Left ventricle myocardium inferior (tissue), 1 donor: ENCODE measurements around the gene NDUFS2. TPM values are rescaled to one million over a fixed set of nuclear protein-coding genes. Genes with fewer than 3 reads are reported as not detected.

Experiments
- DNase-seq: peaks from one replicate; pipeline ENCODE4 v3.0.0-alpha.2; 2020
- H3K27ac ChIP-seq: fragments of 200-600 bp; replicated peaks from 2 replicates; pipeline ENCODE4 v1.8.0; 2021
- H3K27me3 ChIP-seq: fragments of 200-600 bp; 2 replicates; pipeline ENCODE4 v1.8.0; 2021; ENCODE audit warnings: low read depth
- H3K36me3 ChIP-seq: fragments of 200-600 bp; 2 replicates; pipeline ENCODE4 v1.8.0; 2021
- H3K4me1 ChIP-seq: fragments of 200-600 bp; 2 replicates; pipeline ENCODE4 v1.8.0; 2021
- H3K4me3 ChIP-seq: fragments of 200-600 bp; 2 replicates; pipeline ENCODE4 v1.8.0; 2021; ENCODE audit warnings: mild to moderate bottlenecking, moderate library complexity
- H3K9me3 ChIP-seq: fragments of 200-600 bp; replicated peaks from 2 replicates; pipeline ENCODE4 v1.8.0; 2021
- intact Hi-C: fragments of 100-400 bp; cut with micrococcal nuclease; formaldehyde crosslinking; loops from one replicate; pipeline ENCODE4 v1.11.0; 2022
- total RNA-seq: library from RNA; stranded (reverse); fragmentation: NEBNext Ultra II Directional; extraction: Animal tissue kit (Norgen Biotek cat#: 25700); gene quantifications from one replicate; pipeline ENCODE4 v1.2.1, GENCODE V29; 2021
- TF ChIP-seq, protein P1 (sequence below): fragments of 200-600 bp; IDR thresholded peaks from 2 replicates; pipeline ENCODE4 v1.8.0; 2021; ENCODE audit warnings: antibody characterized with exemption, mild to moderate bottlenecking, borderline replicate concordance
- donor health status: DM: no; HTN: yes; CAD: no; lungs with severe emphysema.

Gene NDUFS2
- total RNA-seq, 1 donor from 2014 or later, result 302 TPM

DNA sequence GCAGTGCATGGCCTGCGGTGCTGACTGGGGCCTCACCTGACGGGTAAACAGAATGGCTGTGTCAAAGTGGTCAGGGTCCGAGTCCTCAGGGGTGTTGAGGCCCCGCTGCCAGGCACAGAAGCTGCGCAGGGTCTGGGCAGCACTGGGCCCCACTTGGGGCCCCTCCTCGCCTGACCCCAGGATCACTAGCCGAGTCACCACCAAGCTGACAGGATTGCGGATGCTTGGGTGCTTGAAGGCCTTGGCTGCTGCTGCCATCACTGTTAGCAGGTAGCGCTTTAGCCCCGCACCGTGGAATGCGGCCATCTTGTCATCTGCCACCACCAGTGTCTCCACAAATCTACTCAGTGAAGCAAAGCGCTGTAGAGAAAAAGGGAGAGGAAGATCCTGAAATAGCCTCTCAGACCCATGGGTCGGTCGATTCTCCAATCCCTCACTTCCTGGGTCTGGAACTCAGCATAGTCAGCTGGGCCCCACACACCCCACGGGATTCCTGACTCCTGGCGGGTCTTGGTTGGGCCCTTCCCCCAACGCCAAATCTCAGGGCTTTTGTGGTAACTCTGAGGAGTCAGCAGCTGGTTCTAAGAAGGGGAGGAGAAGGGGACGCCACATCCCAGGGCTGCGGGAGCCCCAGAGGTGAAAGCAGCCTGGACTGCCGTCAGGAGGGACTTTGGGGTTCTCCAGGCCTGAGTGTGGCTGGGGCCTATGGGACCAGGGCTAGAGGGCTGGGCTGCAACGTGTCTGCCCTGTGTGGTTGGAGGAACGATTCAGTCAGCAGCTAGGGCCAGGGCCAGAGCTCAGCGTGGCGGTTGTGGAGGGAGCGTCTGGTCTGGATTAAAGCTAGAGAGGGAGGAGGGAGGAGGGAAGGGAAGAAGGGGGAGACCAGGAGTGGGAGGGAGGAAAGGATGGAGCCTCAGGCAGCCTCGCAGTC lies 5.4 kb upstream of the NDUFS2 start:
- H3K4me3 ChIP-seq, result peak overlapping the region; percentile 67

DNA sequence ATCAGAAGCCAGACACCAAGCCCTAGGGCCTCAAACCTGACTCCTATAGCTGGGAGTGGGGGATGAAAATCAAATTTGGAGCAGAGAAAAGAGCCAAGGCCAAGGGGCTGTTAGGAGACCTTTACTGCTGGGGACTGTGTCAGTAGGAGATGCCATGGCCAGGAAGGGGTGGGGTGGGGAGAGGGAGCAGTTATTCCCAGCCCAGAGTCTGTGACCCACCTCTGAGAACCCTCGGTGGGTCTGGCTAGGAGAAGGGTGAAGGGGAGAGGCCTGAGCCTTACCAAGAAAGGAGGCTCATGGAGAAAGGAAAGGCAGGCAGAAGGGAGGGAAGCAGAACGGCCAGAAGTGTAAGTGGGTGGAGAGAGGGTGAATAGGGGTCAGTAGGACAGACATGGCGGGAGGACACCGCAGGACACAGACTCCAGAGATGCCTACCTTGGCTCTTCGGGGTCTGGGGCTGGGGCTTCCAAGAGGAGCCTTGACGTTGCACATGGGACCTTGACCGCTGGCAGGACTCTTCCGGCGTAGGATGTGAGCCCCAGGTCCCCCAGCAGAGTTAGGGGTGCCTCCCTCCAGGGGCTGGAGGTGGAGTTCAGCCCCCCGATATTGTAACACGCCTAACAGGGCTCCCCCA lies 4.5 kb upstream of the NDUFS2 start:
- Histone ChIP-seq H3K36me3 (peaks cover 13% of the 10 kb centered on the region), H3K27me3 (no peaks in the 10 kb centered on the region), H3K4me1 (peaks cover 96% of the 10 kb centered on the region), H3K4me3 (peak overlapping the region; percentile 67), H3K9me3 (no peaks in the 10 kb centered on the region), H3K27ac (peak overlapping the region; percentile 99)
- no peak for DNase-seq
- intact Hi-C loops, result no loop called here
- TF ChIP-seq, protein P1, sequence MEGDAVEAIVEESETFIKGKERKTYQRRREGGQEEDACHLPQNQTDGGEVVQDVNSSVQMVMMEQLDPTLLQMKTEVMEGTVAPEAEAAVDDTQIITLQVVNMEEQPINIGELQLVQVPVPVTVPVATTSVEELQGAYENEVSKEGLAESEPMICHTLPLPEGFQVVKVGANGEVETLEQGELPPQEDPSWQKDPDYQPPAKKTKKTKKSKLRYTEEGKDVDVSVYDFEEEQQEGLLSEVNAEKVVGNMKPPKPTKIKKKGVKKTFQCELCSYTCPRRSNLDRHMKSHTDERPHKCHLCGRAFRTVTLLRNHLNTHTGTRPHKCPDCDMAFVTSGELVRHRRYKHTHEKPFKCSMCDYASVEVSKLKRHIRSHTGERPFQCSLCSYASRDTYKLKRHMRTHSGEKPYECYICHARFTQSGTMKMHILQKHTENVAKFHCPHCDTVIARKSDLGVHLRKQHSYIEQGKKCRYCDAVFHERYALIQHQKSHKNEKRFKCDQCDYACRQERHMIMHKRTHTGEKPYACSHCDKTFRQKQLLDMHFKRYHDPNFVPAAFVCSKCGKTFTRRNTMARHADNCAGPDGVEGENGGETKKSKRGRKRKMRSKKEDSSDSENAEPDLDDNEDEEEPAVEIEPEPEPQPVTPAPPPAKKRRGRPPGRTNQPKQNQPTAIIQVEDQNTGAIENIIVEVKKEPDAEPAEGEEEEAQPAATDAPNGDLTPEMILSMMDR, result no peak

More for the DNA sequence above, 5.4 kb upstream of the NDUFS2 start:
- intact Hi-C loops, result no loop called here
- peaks cover 16% of the 10 kb centered on the region for H3K36me3 ChIP-seq
- peak overlapping the region; percentile 99 for H3K27ac ChIP-seq
- peaks cover 98% of the 10 kb centered on the region for H3K4me1 ChIP-seq
- H3K27me3 ChIP-seq, result no peaks in the 10 kb centered on the region
- H3K9me3 ChIP-seq, result no peaks in the 10 kb centered on the region
- TF ChIP-seq, protein P1, result no peak
- peak; percentile 55 for DNase-seq

DNA sequence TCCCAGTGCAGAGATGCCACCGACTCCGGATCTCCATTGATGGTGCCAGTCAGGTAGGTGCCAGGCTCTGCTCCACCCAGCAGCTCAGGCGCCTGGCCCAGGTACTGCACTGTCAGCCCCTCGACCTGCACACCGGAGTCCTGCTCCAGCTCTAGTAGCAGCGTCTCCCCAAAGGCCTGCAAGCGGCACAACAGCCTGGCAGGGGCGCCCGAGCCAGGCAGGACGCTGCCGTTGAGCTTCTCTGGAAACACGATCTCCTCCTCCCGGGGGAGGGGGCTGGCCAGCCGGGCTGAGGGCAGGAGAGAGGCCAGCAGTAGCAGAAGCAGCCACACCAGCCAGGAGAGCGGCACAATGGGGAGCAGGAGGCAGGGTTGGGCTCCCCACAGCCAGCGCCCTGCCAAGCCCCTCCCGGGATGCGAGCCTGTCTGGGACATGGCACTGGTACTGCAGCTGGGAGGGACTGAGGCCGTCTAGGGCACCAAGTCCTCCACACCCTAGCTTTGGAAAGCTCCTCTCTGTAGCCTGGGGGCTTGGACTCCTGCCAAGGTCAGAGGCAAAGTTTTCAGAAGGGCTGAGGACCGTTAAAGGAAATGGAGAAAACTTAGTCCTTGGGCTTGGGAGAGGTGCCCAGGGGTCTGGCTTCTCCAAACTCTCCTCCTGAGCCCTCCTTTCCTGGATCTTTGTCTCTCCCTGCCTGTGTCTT lies 3.8 kb upstream of the NDUFS2 start:
- Histone ChIP-seq H3K27me3 (no peaks in the 10 kb centered on the region), H3K4me1 (peaks cover 96% of the 10 kb centered on the region), H3K36me3 (peaks cover 14% of the 10 kb centered on the region), H3K27ac (peak overlapping the region; percentile 99), H3K9me3 (no peaks in the 10 kb centered on the region), H3K4me3 (peak overlapping the region; percentile 67)
- intact Hi-C loops, result no loop called here
- peak; percentile 34 for DNase-seq
- TF ChIP-seq, protein P1, result no peak

DNA sequence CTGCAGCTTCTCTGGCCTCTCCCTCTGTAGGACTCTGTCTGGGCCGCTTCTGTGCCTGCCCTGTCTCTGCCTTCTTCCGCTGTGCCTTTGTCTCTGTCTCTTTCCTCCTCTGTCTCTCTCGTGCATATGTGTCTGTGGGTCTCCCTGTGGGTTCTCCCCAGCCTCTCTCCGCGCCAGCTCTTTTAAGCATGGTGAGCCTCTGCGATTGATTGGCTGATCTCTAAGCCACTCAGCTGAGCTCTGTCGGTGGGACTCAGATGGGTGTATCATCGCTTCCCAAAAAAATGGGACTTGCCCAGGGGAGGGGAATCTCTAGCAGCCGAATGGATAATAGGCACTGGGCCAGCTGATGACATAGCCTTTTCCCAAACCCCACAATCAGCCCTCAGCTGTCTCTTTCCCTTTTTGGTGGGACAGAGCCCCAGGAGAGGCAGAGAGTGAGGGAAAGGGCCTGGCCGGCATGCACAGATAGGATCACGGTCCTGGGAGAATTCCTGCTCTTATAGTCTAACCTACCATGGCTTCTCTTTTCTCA lies 3.2 kb upstream of the NDUFS2 start, which contains the start of gene ADAMTS4:
Gene ADAMTS4, minus strand, starts transcription at position 158 of the 535 bp plus-strand sequence. CDS start 427 bp downstream, outside the sequence.
- H3K27ac ChIP-seq, result peak within 1 kb of the TSS; percentile 99
- no peaks in the 10 kb centered on the region for H3K9me3 ChIP-seq
- peaks cover 96% of the 10 kb centered on the region for H3K4me1 ChIP-seq
- peak; percentile 73 for DNase-seq
- H3K4me3 ChIP-seq, result peak within 1 kb of the TSS; percentile 67
- TF ChIP-seq, protein P1, result no peak
- H3K27me3 ChIP-seq, result no peaks in the 10 kb centered on the region
- intact Hi-C loops, result no loop called here
- H3K36me3 ChIP-seq, result peaks cover 17% of the 10 kb centered on the region
